Islet of Langerhans (tissue), 1 donor: ENCODE data around the gene SMIM26.

ENCODE experiments used
- FAIRE-seq: peaks from one replicate; lab custom pipeline; 2011; peaks lifted over from hg19 to GRCh38; lab: Jason Lieb, UNC

SMIM26 gene

DNA sequence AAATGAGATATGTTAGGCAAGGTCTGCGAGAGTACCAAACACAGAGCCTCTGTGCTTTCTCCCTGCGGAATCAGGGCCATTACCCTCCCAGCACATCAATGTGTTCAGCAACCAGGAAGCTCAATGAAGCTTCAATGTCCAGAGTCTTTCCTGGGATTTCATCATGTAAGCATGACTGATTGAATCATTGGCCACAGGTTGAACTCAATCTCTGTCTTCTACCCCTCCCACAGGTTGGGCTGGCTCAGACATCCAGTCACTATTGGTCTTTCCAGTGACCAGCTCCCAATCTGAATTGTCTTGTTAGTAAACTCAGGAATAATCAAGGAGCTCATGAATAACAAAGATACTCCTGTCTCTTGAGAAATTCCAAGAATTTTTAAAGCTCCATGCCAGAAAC is 17.9 kb downstream of the SMIM26 start:
- FAIRE-seq, result no peak

DNA sequence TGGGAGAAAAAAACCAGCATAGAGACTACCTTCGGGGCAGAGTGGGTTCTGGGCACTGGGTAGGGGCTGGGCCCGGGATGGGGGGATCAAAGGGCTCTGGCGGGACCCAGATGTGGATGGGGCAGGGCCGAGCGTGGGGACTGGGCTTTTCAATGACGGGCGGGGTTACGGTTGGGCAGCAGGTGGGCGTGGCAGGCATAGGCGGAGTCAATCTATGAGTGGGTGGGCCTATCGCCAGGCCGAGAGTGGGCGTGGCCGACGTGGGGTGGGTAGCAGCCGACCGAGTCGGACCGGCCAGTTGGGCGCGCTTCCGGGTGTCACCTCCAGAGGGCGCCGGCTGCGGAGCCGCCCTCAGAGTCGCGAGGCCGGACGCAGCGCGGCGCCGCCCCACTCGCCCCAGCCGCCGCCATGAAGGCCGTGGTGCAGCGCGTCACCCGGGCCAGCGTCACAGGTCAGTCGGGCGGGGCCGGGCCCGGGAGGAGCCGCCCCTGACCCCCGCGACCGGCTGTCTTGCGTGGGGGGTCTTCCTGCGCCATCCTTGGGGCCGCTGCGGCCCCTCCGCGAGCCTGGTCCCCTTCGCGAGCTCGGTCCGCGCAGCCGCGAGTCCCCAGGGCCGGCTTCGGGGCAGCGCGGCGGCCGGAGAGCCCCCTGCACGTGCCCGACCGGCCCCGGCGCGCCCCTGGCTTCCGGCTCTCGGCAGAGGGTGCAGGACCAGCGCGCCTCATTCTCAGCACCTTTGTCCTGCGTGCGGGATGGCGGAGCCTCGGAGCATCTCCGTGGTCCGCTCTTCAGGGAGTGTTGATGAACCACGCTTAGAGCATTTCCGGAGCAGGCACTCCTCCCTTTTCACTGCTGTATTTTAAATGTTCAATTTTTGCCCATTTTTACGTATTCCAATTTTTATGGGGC is 20.7 kb downstream of the SMIM26 start, which contains the start of gene DTD1:
Gene DTD1 (plus strand): TSS at position 390 of the 909 bp plus-strand sequence. CDS start 19 bp downstream, at position 409.
- FAIRE-seq, result no peak

DNA sequence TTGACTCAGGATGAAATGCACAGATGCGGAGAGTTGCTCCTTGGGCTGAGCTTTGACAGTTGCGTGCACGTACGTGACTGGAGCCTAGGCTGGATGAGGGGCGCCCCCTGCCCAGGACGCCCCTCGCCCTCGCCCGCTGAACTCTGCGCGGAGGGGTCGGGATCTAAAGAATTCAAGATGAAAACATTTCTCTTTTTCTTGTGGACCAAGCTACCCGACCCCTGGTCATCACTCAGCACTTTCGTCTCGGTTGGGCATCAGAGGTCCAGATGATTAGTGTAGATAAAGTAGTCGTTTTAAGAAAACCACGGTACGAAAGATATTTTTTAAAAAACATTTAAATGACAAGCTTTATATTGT is 21.3 kb downstream of the SMIM26 start:
- FAIRE-seq, result no peak

DNA sequence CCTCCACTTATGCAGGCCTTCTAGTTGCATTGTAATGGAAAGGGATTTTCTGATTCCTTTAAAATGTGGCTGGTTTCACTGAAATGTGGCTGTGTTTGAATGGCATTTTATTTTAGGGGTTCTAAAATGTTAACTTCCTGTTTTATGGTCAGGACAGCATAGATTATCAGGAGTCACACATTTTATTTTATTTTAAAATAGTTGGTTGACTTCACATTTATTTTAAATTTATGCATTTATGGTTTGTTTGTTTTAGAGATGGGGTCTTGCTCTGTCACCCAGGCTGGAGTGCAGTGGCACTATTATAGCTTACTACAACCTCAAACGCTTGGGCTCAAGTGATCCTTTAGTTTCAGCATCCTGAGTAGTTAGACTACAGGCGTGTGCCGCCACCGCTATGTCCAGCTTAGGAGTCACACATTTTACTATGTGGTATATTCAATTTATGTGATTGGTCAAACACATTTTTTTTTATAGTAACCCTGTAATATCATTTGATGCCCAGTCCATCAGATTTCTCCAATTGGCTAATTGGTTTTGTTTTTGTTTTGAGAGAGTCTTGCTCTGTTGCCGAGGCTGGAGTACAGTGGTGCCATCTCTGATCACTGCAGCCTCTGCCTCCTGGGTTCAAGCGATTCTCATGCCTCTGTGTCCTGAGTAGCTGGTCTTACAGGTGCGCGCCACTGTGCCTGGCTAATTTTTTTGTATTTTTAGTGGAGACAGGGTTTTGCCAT is 22.9 kb downstream of the SMIM26 start:
- no peak for FAIRE-seq

DNA sequence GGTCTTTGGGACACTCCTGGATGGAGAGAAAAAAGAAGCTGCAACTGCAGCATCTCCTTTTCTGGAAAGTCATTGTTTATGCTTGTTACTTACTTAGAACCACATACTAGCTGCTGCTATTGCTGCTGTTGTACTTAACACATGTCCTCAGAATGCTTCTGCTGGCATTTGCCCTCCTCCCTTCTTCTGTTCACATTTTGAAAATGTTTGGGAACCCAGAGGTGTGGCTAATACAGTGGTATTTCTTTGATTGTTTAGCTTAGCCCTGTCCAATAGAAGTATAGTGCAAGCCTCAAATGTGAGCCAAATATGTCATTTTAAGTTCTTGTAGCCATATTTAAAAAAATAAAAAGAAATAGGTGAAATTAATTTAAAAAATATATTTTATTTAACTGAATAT is 29.0 kb downstream of the SMIM26 start:
- FAIRE-seq, result no peak

DNA sequence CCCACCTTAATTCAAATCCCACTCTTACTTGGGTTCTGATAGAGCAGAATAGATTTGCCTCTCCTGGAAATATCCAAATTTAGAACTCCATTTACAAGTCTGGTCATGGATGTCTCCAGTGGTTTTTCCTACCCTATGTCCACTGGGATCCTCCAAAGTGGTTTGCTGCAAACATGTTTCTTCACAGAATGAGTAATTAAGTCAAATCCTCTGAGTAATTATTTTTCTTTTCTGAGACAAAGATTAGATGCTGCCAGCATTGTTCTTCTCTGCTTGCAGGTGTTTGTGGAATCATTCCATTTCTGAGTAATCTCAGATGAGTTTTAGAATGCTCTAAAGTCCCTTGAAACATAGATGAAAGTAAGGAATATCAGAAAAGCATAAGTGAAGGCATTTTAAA is 42.5 kb downstream of the SMIM26 start:
- FAIRE-seq, result no peak

DNA sequence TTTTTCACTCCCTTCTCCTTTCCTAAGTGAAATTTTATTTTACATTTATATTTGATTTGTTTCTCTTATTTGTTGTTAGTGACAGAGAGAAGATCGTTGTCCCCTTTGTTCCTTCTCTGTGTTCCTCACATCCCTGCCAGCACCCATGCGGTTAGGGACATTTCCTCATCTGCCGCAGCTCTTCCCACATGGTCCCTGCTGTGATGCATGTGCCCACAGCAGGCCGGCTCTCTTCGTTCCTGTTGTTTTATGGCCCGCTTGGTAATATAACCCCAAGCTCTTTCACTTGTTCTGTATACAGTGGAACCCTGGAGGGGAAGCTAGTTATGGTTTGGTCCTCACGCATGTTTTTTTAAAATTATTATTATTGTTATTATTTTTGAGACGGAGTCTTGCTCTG is 44.3 kb downstream of the SMIM26 start:
- FAIRE-seq, result no peak

DNA sequence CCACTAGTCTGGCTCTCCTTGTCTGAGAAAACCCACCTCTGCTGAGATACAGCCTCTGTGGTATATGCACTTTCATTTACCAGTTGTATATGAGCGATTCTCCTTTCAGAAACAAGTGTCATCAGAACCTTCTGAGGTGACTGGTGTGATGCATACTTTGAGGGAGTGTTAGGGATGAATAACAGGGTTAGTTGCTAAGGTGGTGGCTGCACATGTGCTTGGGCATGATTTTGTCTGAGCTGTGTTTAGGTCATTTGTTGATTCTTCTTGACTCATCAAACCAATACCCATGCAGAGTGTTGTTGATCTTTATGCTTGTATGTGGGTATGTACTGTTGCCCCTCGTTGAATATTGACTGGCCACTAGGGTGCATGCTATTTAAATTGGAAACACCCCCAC is 46.3 kb downstream of the SMIM26 start:
- no peak for FAIRE-seq

DNA sequence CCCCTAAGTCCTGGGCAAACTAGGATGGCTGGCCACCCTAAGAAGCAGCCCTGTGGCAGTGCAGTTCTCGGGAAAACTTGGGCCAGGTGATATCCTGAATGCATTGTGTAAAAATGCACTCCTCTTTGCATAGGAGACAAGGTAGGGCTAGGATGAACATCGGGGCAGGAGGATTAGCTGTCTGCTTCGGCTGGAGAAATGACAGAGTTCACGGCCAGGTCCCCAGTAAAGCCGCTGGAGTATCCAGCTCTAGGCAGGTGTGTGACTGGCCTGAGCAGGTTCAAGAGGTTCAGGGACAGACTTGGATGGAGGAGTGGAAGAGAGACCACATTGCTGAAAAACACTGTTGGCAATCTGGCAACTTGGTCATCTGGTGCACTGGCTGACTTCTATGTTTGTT is 47.0 kb downstream of the SMIM26 start:
- FAIRE-seq, result no peak

DNA sequence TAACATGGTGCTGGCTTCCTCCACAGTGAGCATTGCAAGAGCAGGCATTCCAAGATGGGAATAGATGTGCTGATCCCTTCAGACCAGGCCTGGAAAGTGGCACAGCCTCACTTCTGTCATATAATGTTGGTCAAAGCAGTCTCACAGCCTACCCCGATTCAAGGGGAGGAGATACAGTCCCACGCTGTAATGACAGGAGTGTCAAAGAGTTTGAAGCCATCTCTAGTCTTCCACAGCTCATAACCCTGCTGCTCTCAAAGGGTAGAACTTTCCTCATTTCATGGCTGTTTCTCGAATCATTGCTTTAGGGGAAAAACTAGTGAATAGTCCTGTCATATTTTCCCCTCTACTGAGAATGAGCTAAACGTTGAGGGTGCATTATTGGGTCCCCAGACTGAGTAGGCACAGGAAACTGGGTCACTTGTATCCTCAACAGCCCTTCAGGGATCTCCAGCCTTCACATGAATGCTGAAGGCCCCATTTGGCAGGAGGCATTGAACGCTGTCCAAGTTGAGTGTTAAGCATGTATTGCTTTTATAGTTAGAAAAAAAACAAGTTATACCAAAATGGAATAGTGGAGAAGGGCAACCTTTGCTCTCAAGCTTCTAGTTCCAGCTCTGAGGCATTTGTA is 47.9 kb downstream of the SMIM26 start:
- FAIRE-seq, result no peak
